Measurements from ENCODE around the gene TRRAP.

DNA sequence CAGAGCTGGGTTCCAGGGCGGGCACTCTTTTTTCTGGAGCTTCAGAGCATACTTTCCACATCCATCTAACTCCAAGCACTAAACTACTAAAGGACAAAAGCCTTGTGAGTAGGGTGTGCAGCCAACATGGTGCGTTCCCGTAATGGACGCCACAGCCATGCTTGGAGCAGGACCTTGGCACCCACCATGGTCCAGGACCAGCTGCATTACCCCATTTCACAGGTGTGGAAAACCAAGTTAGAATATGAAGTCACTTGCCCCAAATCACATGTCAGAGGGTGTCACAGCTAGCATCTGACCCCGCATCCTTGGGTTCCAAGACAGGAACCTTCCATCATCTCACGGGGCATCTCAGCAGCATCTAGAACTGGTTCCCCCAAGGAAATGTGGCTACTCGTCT is 153.2 kb downstream of the TRRAP start:
- no peak for TF ChIP-seq CTCF (optimal IDR thresholded peaks at IDR 0.05 in 1 of 3, IDR thresholded peaks at IDR 0.05 in 1 of 3, conservative IDR thresholded peaks at IDR 0.05 in 1 of 3; ENCODE audit: extremely low read depth in 1 of 3, insufficient read depth in 2 of 3, low read length in 3 of 3)
- TF ChIP-seq EZH2 (IDR thresholded peaks at IDR 0.05; ENCODE audit: low read length) = no peak
